MG63 (cell line): ENCODE measurements around the gene SLC38A3. TPM values are rescaled to one million over a fixed set of nuclear protein-coding genes. Genes with fewer than 3 reads are reported as not detected.

ENCODE experiments used
- DNase-seq: peaks from one replicate; pipeline ENCODE4 v3.0.0-alpha.2; 2020
- H3K27me3 ChIP-seq: fragments of 250-450 bp; sonication (Bioruptor Pico); 2 replicates; pipeline ENCODE4 v1.5.1; 2020; ENCODE audit warnings: mild to moderate bottlenecking, moderate library complexity
- H3K36me3 ChIP-seq: fragments of 250-450 bp; sonication (Bioruptor Pico); 2 replicates; pipeline ENCODE4 v1.5.1; 2020; ENCODE audit warnings: mild to moderate bottlenecking, moderate library complexity
- H3K4me3 ChIP-seq: fragments of 250-450 bp; sonication (Bioruptor Pico); 2 replicates; pipeline ENCODE4 v1.5.1; 2020; ENCODE audit warnings: mild to moderate bottlenecking, moderate library complexity
- H3K9me3 ChIP-seq: fragments of 250-450 bp; sonication (Bioruptor Pico); 2 replicates; pipeline ENCODE4 v1.5.1; 2020; ENCODE audit warnings: mild to moderate bottlenecking, moderate library complexity
- total RNA-seq: library from RNA; depleted of rRNA; stranded (reverse); fragments of >200 nt; shearing (Covaris generic); gene quantifications from 2 replicates; pipeline ENCODE4 v1.2.3, GENCODE V29; 2014; ENCODE audit warnings: low replicate concordance

Gene SLC38A3
- total RNA-seq, 1 experiment from 2014 or later = not detected

GRCh38 chr3:50230104-50230793, 25.2 kb downstream of the SLC38A3 start:
- Histone ChIP-seq H3K9me3 (no peaks in the 10 kb centered on the region), H3K36me3 (no peaks in the 10 kb centered on the region), H3K4me3 (no peak overlapping the region), H3K27me3 (no peaks in the 10 kb centered on the region)
- DNase-seq = no peak

- Histone ChIP-seq H3K9me3 (no peaks in the 10 kb centered on the region), H3K36me3 (no peaks in the 10 kb centered on the region), H3K4me3 (no peak overlapping the region), H3K27me3 (no peaks in the 10 kb centered on the region)
- peak; percentile 16 for DNase-seq
These were observed 25.7 kb downstream of the SLC38A3 start for GRCh38 chr3:50230794-50231125.

GRCh38 chr3:50231581-50231980, 26.5 kb downstream of the SLC38A3 start:
- Histone ChIP-seq H3K27me3 (no peaks in the 10 kb centered on the region), H3K36me3 (no peaks in the 10 kb centered on the region), H3K4me3 (no peak overlapping the region), H3K9me3 (no peaks in the 10 kb centered on the region)
- no peak for DNase-seq

GRCh38 chr3:50232303-50232702, 27.2 kb downstream of the SLC38A3 start:
- no peak for DNase-seq
- no peaks in the 10 kb centered on the region for H3K36me3 ChIP-seq
- no peaks in the 10 kb centered on the region for H3K27me3 ChIP-seq
- no peaks in the 10 kb centered on the region for H3K9me3 ChIP-seq
- no peak overlapping the region for H3K4me3 ChIP-seq

GRCh38 chr3:50233176-50233575, 28.1 kb downstream of the SLC38A3 start:
- Histone ChIP-seq H3K27me3 (no peaks in the 10 kb centered on the region), H3K4me3 (no peak overlapping the region), H3K9me3 (no peaks in the 10 kb centered on the region), H3K36me3 (no peaks in the 10 kb centered on the region)
- no peak for DNase-seq

- H3K9me3 ChIP-seq = no peaks in the 10 kb centered on the region
- peak within 1 kb of the TSS; percentile 62 for H3K4me3 ChIP-seq
- H3K27me3 ChIP-seq = no peaks in the 10 kb centered on the region
- peak; percentile 97 for DNase-seq
- no peaks in the 10 kb centered on the region for H3K36me3 ChIP-seq
These were observed 30.8 kb downstream of the SLC38A3 start, which contains the start of gene GNAI2 for GRCh38 chr3:50235716-50236483. Gene GNAI2, plus strand, starts transcription at chr3:50236204. Its CDS starts 132 bp downstream, at chr3:50236336.

GRCh38 chr3:50236484-50237132, 31.5 kb downstream of the SLC38A3 start:
- Histone ChIP-seq H3K27me3 (no peaks in the 10 kb centered on the region), H3K4me3 (peak overlapping the region; percentile 62), H3K9me3 (no peaks in the 10 kb centered on the region), H3K36me3 (no peaks in the 10 kb centered on the region)
- no peak for DNase-seq

- DNase-seq = peak; percentile 38
- H3K9me3 ChIP-seq = no peaks in the 10 kb centered on the region
- H3K27me3 ChIP-seq = no peaks in the 10 kb centered on the region
- no peaks in the 10 kb centered on the region for H3K36me3 ChIP-seq
- peak overlapping the region; percentile 62 for H3K4me3 ChIP-seq
These were observed 32.1 kb downstream of the SLC38A3 start for GRCh38 chr3:50237133-50237651.

- no peaks in the 10 kb centered on the region for H3K36me3 ChIP-seq
- H3K9me3 ChIP-seq = no peaks in the 10 kb centered on the region
- no peaks in the 10 kb centered on the region for H3K27me3 ChIP-seq
- H3K4me3 ChIP-seq = peak overlapping the region; percentile 62
- peak; percentile 89 for DNase-seq
These were observed 32.9 kb downstream of the SLC38A3 start for GRCh38 chr3:50237754-50238548.

- no peaks in the 10 kb centered on the region for H3K9me3 ChIP-seq
- no peaks in the 10 kb centered on the region for H3K27me3 ChIP-seq
- DNase-seq = peak; percentile 62
- no peaks in the 10 kb centered on the region for H3K36me3 ChIP-seq
- H3K4me3 ChIP-seq = peak overlapping the region; percentile 62
These were observed 33.5 kb downstream of the SLC38A3 start for GRCh38 chr3:50238549-50239026.

- Histone ChIP-seq H3K4me3 (no peak overlapping the region), H3K36me3 (no peaks in the 10 kb centered on the region), H3K9me3 (no peaks in the 10 kb centered on the region), H3K27me3 (no peaks in the 10 kb centered on the region)
- no peak for DNase-seq
These were observed 34.6 kb downstream of the SLC38A3 start for GRCh38 chr3:50239649-50240048.

GRCh38 chr3:50241163-50241562, 36.1 kb downstream of the SLC38A3 start:
- H3K9me3 ChIP-seq = no peaks in the 10 kb centered on the region
- H3K27me3 ChIP-seq = no peaks in the 10 kb centered on the region
- H3K36me3 ChIP-seq = no peaks in the 10 kb centered on the region
- DNase-seq = no peak
- H3K4me3 ChIP-seq = no peak overlapping the region

- no peak for DNase-seq
- Histone ChIP-seq H3K36me3 (no peaks in the 10 kb centered on the region), H3K9me3 (no peaks in the 10 kb centered on the region), H3K27me3 (no peaks in the 10 kb centered on the region), H3K4me3 (no peak overlapping the region)
These were observed 36.8 kb downstream of the SLC38A3 start for GRCh38 chr3:50241713-50242380.

GRCh38 chr3:50242381-50242770, 37.3 kb downstream of the SLC38A3 start:
- no peak overlapping the region for H3K4me3 ChIP-seq
- no peaks in the 10 kb centered on the region for H3K27me3 ChIP-seq
- no peaks in the 10 kb centered on the region; the same call in 1 of the 2 replicates for H3K36me3 ChIP-seq
- no peaks in the 10 kb centered on the region for H3K9me3 ChIP-seq
- no peak for DNase-seq

GRCh38 chr3:50242851-50243542, 37.9 kb downstream of the SLC38A3 start:
- H3K4me3 ChIP-seq = no peak overlapping the region
- no peak for DNase-seq
- no peaks in the 10 kb centered on the region for H3K27me3 ChIP-seq
- H3K9me3 ChIP-seq = no peaks in the 10 kb centered on the region
- H3K36me3 ChIP-seq = peaks cover 5% of the 10 kb centered on the region; the same call in 1 of the 2 replicates
